GM23248 (cell line): Measurements from ENCODE around the gene HDAC2.

Experiments
- EZH2 ChIP-seq: fragments of 200-600 bp; sonication (generic); IDR thresholded peaks from 2 replicates; pipeline ENCODE4 v1.6.1; 2018; ENCODE audit warnings: antibody characterized with exemption, mild to moderate bottlenecking; ENCODE audit not compliant: insufficient read depth, poor library complexity, severe bottlenecking
- EZH2phosphoT487 ChIP-seq: fragments of 200-600 bp; sonication (generic); IDR thresholded peaks from 2 replicates; pipeline ENCODE4 v1.6.1; 2018; ENCODE audit warnings: antibody characterized with exemption, moderate library complexity, mild to moderate bottlenecking, low read depth; ENCODE audit not compliant: insufficient read depth

- TF ChIP-seq EZH2: no peak
- TF ChIP-seq EZH2phosphoT487: no peak
These were observed 76.0 kb downstream of the HDAC2 start for GRCh38 chr6:113894712-113895674.
